Dedifferentiated amniotic fluid mesenchymal stem cell (primary cell): Measurements from ENCODE around the gene SLAMF9.
"Not testable (repeated sequence)": the region's sequence is repeated elsewhere in the genome, so short reads cannot be mapped to it uniquely, and the experiment has no call there.

Experiments used
- DNase-seq: peaks from one replicate; pipeline ENCODE4 v3.0.0-alpha.2; 2016; ENCODE audit errors: extremely low spot score

Gene SLAMF9

GRCh38 chr1:159920202-159920601, 33.8 kb downstream of the SLAMF9 start:
- DNase-seq = no peak

- DNase-seq = no peak
Measured at GRCh38 chr1:159919236-159919865, 34.7 kb downstream of the SLAMF9 start.

- peak; percentile 34 for DNase-seq
Measured at GRCh38 chr1:159918352-159919200, 35.5 kb downstream of the SLAMF9 start.

- no peak for DNase-seq
Measured at GRCh38 chr1:159917533-159918351, 36.3 kb downstream of the SLAMF9 start.

- DNase-seq = peak; percentile 75
Measured at GRCh38 chr1:159916242-159917051, 37.6 kb downstream of the SLAMF9 start.

- DNase-seq = no peak
Measured at GRCh38 chr1:159915571-159916241, 38.3 kb downstream of the SLAMF9 start.

GRCh38 chr1:159914252-159915018, 39.6 kb downstream of the SLAMF9 start:
- no peak for DNase-seq

- no peak for DNase-seq
Measured at GRCh38 chr1:159913451-159914192, 40.4 kb downstream of the SLAMF9 start.

- DNase-seq = no peak
Measured at GRCh38 chr1:159911326-159912070, 42.5 kb downstream of the SLAMF9 start.

- no peak for DNase-seq
Measured at GRCh38 chr1:159908031-159908940, 45.8 kb downstream of the SLAMF9 start.

- DNase-seq = no peak
Measured at GRCh38 chr1:159906960-159907359, 47.1 kb downstream of the SLAMF9 start.

- not testable (repeated sequence) for DNase-seq
Measured at GRCh38 chr1:159904036-159904435, 50.0 kb downstream of the SLAMF9 start.

- no peak for DNase-seq
Measured at GRCh38 chr1:159902541-159902940, 51.5 kb downstream of the SLAMF9 start.
